ENCODE results near the gene TSPAN11.

TSPAN11 gene

GRCh38 chr12:30982413-30982812 lies 55.9 kb downstream of the TSPAN11 start:
- no peak for FAIRE-seq

GRCh38 chr12:30985814-30986452 lies 59.4 kb downstream of the TSPAN11 start:
- no peak for FAIRE-seq

GRCh38 chr12:30988086-30988485 lies 61.5 kb downstream of the TSPAN11 start:
- no peak for FAIRE-seq

- FAIRE-seq, result no peak
These were observed 62.2 kb downstream of the TSPAN11 start for GRCh38 chr12:30988646-30989286.

GRCh38 chr12:30989754-30990153 lies 63.2 kb downstream of the TSPAN11 start:
- no peak for FAIRE-seq

GRCh38 chr12:30990316-30990715 lies 63.8 kb downstream of the TSPAN11 start:
- FAIRE-seq, result no peak

GRCh38 chr12:30990776-30991175 lies 64.2 kb downstream of the TSPAN11 start:
- no peak for FAIRE-seq

- no peak for FAIRE-seq
These were observed 64.9 kb downstream of the TSPAN11 start for GRCh38 chr12:30991466-30991865.

- FAIRE-seq, result no peak
These were observed 65.8 kb downstream of the TSPAN11 start for GRCh38 chr12:30992381-30992780.

- no peak for FAIRE-seq
These were observed 67.2 kb downstream of the TSPAN11 start for GRCh38 chr12:30993766-30994165.

- FAIRE-seq, result no peak
These were observed 67.7 kb downstream of the TSPAN11 start for GRCh38 chr12:30994274-30994673.

- FAIRE-seq, result no peak
These were observed 69.7 kb downstream of the TSPAN11 start for GRCh38 chr12:30996255-30996654.

GRCh38 chr12:30996752-30997151 lies 70.2 kb downstream of the TSPAN11 start:
- FAIRE-seq, result no peak

- no peak for FAIRE-seq
These were observed 71.3 kb downstream of the TSPAN11 start for GRCh38 chr12:30997685-30998440.

- no peak for FAIRE-seq
These were observed 72.5 kb downstream of the TSPAN11 start for GRCh38 chr12:30999011-30999410.

GRCh38 chr12:30999723-31000122 lies 73.2 kb downstream of the TSPAN11 start:
- no peak for FAIRE-seq

GRCh38 chr12:31000751-31001150 lies 74.2 kb downstream of the TSPAN11 start:
- FAIRE-seq, result no peak

GRCh38 chr12:31001581-31002360 lies 75.2 kb downstream of the TSPAN11 start:
- FAIRE-seq, result no peak

- no peak for FAIRE-seq
These were observed 75.8 kb downstream of the TSPAN11 start for GRCh38 chr12:31002361-31002725.

- FAIRE-seq, result no peak
These were observed 76.5 kb downstream of the TSPAN11 start for GRCh38 chr12:31002999-31003398.

GRCh38 chr12:31003861-31004640 lies 77.5 kb downstream of the TSPAN11 start:
- FAIRE-seq, result no peak

GRCh38 chr12:31004666-31005065 lies 78.1 kb downstream of the TSPAN11 start:
- FAIRE-seq, result no peak
